SK-N-SH (cell line): ENCODE measurements around the gene IGFBP7. TPM values are rescaled to one million over a fixed set of nuclear protein-coding genes. Genes with fewer than 3 reads are reported as not detected.

Source experiments
- CTCF ChIA-PET: fragments of 300-600, 350-600 bp; formaldehyde crosslinking; extraction: SDS; loops from one replicate; lab custom pipeline; 2021; lab: Yijun Ruan, JAX
- POLR2A ChIA-PET: fragments of 350-600 bp; sonication (Branson Sonifier 250); formaldehyde crosslinking; extraction: SDS; loops from one replicate; lab custom pipeline; 2020; ENCODE audit warnings: antibody characterized with exemption, inconsistent platforms; lab: Yijun Ruan, JAX
- DNase-seq: peaks from one replicate; pipeline ENCODE4 v3.0.0; 2012
- H2AFZ ChIP-seq: fragments of 200-600 bp; sonication (generic); 2 replicates; pipeline ENCODE4 v1.8.1; 2016; ENCODE audit warnings: antibody characterized with exemption, mild to moderate bottlenecking, low read depth
- H3F3A ChIP-seq: fragments of 200-600 bp; sonication (generic); replicated peaks from 2 replicates; pipeline ENCODE3; 2016; ENCODE audit warnings: antibody characterized with exemption, mild to moderate bottlenecking; ENCODE audit not compliant: insufficient read depth
- H3K27ac ChIP-seq, 2 experiments: fragments of 200-500 bp in 1 of 2; fragments of 200-600 bp in 1 of 2; sonication (Bioruptor generic) in 1 of 2; sonication (generic), shearing (Covaris generic) in 1 of 2; 2 replicates each; pipeline versions ENCODE4 v1.5.1 to v1.6.1; 2014 to 2016; ENCODE audit warnings: low read depth in 2 of 2, inconsistent platforms in 1 of 2, low read length in 1 of 2, mild to moderate bottlenecking in 1 of 2, mixed read lengths in 1 of 2
- H3K27me3 ChIP-seq: fragments of 200-600 bp; sonication (generic), shearing (Covaris generic); 2 replicates; pipeline ENCODE4 v1.6.1; 2016; ENCODE audit warnings: mixed run types; ENCODE audit not compliant: insufficient read depth
- H3K36me3 ChIP-seq, 2 experiments: fragments of 200-500 bp in 1 of 2; fragments of 200-600 bp in 1 of 2; sonication (Bioruptor generic) in 1 of 2; sonication (generic) in 1 of 2; replicated peaks in 1 of 2; 2 replicates each; pipeline versions ENCODE3 to v1.5.1; 2014 to 2016; ENCODE audit warnings: low read length in 1 of 2, mild to moderate bottlenecking in 1 of 2; ENCODE audit not compliant: insufficient read depth in 2 of 2, control insufficient read depth in 1 of 2
- H3K4me1 ChIP-seq, 2 experiments: fragments of 200-500 bp in 1 of 2; fragments of 200-600 bp in 1 of 2; sonication (Bioruptor generic) in 1 of 2; sonication (generic), shearing (Covaris generic) in 1 of 2; 2 replicates each; pipeline versions ENCODE4 v1.5.1 to v1.6.1; 2014 to 2016; ENCODE audit warnings: low read depth in 1 of 2, low read length in 1 of 2, mixed run types in 1 of 2; ENCODE audit not compliant: insufficient read depth in 2 of 2, control insufficient read depth in 1 of 2
- H3K4me2 ChIP-seq: fragments of 200-600 bp; sonication (generic), shearing (Covaris generic); 2 replicates; pipeline ENCODE4 v1.6.1; 2017; ENCODE audit warnings: mixed run types
- H3K4me3 ChIP-seq, 2 experiments: fragments of 200-500 bp in 1 of 2; fragments of 200-600 bp in 1 of 2; sonication (Bioruptor generic) in 1 of 2; sonication (generic), shearing (Covaris generic) in 1 of 2; 2 replicates each; pipeline versions ENCODE4 v1.5.1 to v1.8.1; 2014 to 2016; ENCODE audit warnings: low read depth in 2 of 2, inconsistent platforms in 1 of 2, low read length in 1 of 2, mild to moderate bottlenecking in 1 of 2, mixed read lengths in 1 of 2, moderate library complexity in 1 of 2
- H3K79me2 ChIP-seq: fragments of 200-600 bp; sonication (generic); 2 replicates; pipeline ENCODE4 v1.8.1; 2017; ENCODE audit warnings: mild to moderate bottlenecking; ENCODE audit not compliant: insufficient read depth
- H3K9ac ChIP-seq: fragments of 200-600 bp; sonication (generic); 2 replicates; pipeline ENCODE4 v1.6.1; 2017; ENCODE audit warnings: mixed run types
- H3K9me2 ChIP-seq: fragments of 200-600 bp; sonication (generic); 2 replicates; pipeline ENCODE4 v1.6.1; 2017; ENCODE audit warnings: mixed run types
- H3K9me3 ChIP-seq: fragments of 200-600 bp; sonication (generic); 2 replicates; pipeline ENCODE4 v1.6.1; 2017; ENCODE audit warnings: mixed run types, mild to moderate bottlenecking, moderate library complexity
- H4K20me1 ChIP-seq: fragments of 200-600 bp; sonication (generic); 2 replicates; pipeline ENCODE4 v1.6.1; 2017; ENCODE audit warnings: mild to moderate bottlenecking, mixed run types; ENCODE audit not compliant: insufficient read depth
- EP300 ChIP-seq, 2 experiments: IDR thresholded peaks; 2 replicates each; pipeline versions ENCODE4 v1.4.0 to v1.6.1; 2012; ENCODE audit warnings: borderline replicate concordance in 1 of 2, low read depth in 1 of 2, low read length in 1 of 2
- FOSL2 ChIP-seq: IDR thresholded peaks from 2 replicates; pipeline ENCODE4 v1.4.0; 2012; ENCODE audit warnings: low read depth, mild to moderate bottlenecking, moderate library complexity, borderline replicate concordance
- FOXJ3 ChIP-seq: sonication (generic); formaldehyde crosslinking; IDR thresholded peaks from 2 replicates; pipeline ENCODE4 v1.5.1; 2020; ENCODE audit warnings: mild to moderate bottlenecking, missing genetic modification reagents
- GATA2 ChIP-seq: sonication (generic); formaldehyde crosslinking; IDR thresholded peaks from 2 replicates; pipeline ENCODE4 v1.5.0; 2020; ENCODE audit warnings: mild to moderate bottlenecking, missing genetic modification reagents
- MAX ChIP-seq: IDR thresholded peaks from 2 replicates; pipeline ENCODE4 v1.4.0; 2012; ENCODE audit warnings: low read depth
- MXI1 ChIP-seq: IDR thresholded peaks from 2 replicates; pipeline ENCODE4 v1.6.1; 2012; ENCODE audit warnings: mild to moderate bottlenecking, low read depth, low read length, improper control_type of control experiment
- NFIC ChIP-seq: IDR thresholded peaks from 2 replicates; pipeline ENCODE4 v1.4.0; 2012; ENCODE audit warnings: borderline replicate concordance
- RAD21 ChIP-seq: IDR thresholded peaks from 2 replicates; pipeline ENCODE4 v1.6.1; 2012; ENCODE audit warnings: mild to moderate bottlenecking, low read length
- REST ChIP-seq: IDR thresholded peaks from 2 replicates; pipeline ENCODE4 v1.6.1; 2012; ENCODE audit warnings: mild to moderate bottlenecking, low read depth, low read length, moderate library complexity
- RFX5 ChIP-seq: IDR thresholded peaks from 2 replicates; pipeline ENCODE4 v1.6.1; 2012; ENCODE audit warnings: mild to moderate bottlenecking, improper control_type of control experiment, low read length
- SIN3A ChIP-seq: IDR thresholded peaks from 2 replicates; pipeline ENCODE4 v1.6.1; 2012; ENCODE audit warnings: low read depth, mild to moderate bottlenecking, low read length, moderate library complexity, borderline replicate concordance
- SMC3 ChIP-seq: IDR thresholded peaks from 2 replicates; pipeline ENCODE4 v1.6.1; 2012; ENCODE audit warnings: low read depth, low read length, improper control_type of control experiment
- TAF1 ChIP-seq: IDR thresholded peaks from 2 replicates; pipeline ENCODE4 v1.6.1; 2012; ENCODE audit warnings: low read depth, mild to moderate bottlenecking, low read length, moderate library complexity, borderline replicate concordance
- TCF12 ChIP-seq: IDR thresholded peaks from 2 replicates; pipeline ENCODE4 v1.4.0; 2012
- YY1 ChIP-seq: IDR thresholded peaks from 2 replicates; pipeline ENCODE4 v1.4.0; 2012; ENCODE audit warnings: low read depth, mild to moderate bottlenecking
- WGBS: methylation state at CpG from one replicate; pipeline ENCODE4 v1.1.6; 2017; ENCODE audit warnings: low lambda C conversion rate; 5-methylcytosine and 5-hydroxymethylcytosine counted together
- polyA plus RNA-seq, 3 experiments: library from polyadenylated mRNA; depleted of rRNA; stranded (reverse); fragments of >200 nt; gene quantifications; 2 replicates each; pipeline ENCODE4 v1.2.3, GENCODE V29; 2012
- TF ChIP-seq, protein P1 (sequence below): IDR thresholded peaks from 2 replicates; pipeline ENCODE4 v1.4.0; 2012; ENCODE audit warnings: low read depth, borderline replicate concordance

IGFBP7 gene
- polyA plus RNA-seq, 1 of the 3 experiments (the other 2 are of a cell fraction) = 0.38 TPM

DNA sequence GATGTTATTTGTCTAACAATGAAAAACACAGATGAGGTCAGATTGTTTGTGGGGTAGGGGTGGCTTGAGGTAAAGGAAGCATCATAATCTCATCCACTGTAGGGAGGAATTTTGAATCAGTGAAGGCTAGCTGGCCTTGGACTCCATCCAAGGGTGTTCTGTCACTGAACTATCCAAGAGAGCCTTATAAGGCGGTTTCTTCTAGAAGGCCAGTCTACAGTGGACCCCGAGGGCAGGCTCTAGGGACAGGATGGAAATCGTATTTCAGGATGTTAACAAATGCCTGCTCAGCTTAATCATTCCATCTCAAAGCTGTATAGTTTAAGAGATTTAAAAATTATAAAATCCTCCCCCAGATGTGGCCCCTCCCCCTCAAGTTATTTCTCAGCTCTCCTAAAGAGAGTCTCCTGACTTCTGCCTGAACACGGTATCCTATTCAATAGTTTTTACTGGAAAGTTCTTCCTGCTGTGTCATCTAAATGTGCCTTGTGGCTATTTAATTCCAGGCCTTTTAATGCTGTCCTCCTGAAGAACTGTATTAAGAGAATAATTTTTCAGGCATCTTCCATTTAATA lies 8.0 kb downstream of the IGFBP7 start:
- ChIA-PET CTCF (interaction anchor here (0.5 to 3.6 kb wide), 4 partner anchors 8 to 64 kb away, joined by 3 to 16 read pairs (median 10); partner anchors contain the start of gene IGFBP7), POLR2A (no interaction called here)
- TF ChIP-seq EP300 (IDR thresholded peaks at IDR 0.05; ENCODE audit: borderline replicate concordance in 1 of 2, low read depth in 1 of 2, low read length in 1 of 2) (no peak), NFIC (no peak), SIN3A (no peak), MAX (no peak), YY1 (no peak), RAD21 (no peak), FOXJ3 (CRISPR knock-in tag) (no peak), TCF12 (no peak), TAF1 (no peak), SMC3 (no peak), GATA2 (CRISPR knock-in tag) (no peak), REST (no peak), MXI1 (no peak), RFX5 (no peak), FOSL2 (no peak)
- TF ChIP-seq, protein P1, sequence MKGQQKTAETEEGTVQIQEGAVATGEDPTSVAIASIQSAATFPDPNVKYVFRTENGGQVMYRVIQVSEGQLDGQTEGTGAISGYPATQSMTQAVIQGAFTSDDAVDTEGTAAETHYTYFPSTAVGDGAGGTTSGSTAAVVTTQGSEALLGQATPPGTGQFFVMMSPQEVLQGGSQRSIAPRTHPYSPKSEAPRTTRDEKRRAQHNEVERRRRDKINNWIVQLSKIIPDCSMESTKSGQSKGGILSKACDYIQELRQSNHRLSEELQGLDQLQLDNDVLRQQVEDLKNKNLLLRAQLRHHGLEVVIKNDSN = no peak
- Histone ChIP-seq H3K4me2 (peak overlapping the region; percentile 10; the same call in 1 of the 2 replicates), H3F3A (peaks cover 20% of the 10 kb centered on the region), H3K27ac (peak overlapping the region; percentile 59 to 84), H3K36me3 (no peaks in the 10 kb centered on the region), H3K9ac (peak overlapping the region; percentile 13; the same call in 1 of the 2 replicates), H3K9me3 (no peaks in the 10 kb centered on the region), H3K9me2 (no peaks in the 10 kb centered on the region), H3K4me1 (peaks cover 11 to 29% of the 10 kb centered on the region in 2 experiments; a peak in 3 of 4 replicates), H3K79me2 (no peaks in the 10 kb centered on the region), H3K4me3 (no peak overlapping the region), H2AFZ (peak overlapping the region; percentile 35; the same call in 1 of the 2 replicates), H3K27me3 (no peaks in the 10 kb centered on the region), H4K20me1 (no peaks in the 10 kb centered on the region)
- 22% methylated on average over 4 of the region's 4 CpGs for WGBS
- no peak for DNase-seq
